Cardiac fibroblast (primary cell): ENCODE data around the gene NFE2L2.
"Not testable (repeated sequence)": the region's sequence is repeated elsewhere in the genome, so short reads cannot be mapped to it uniquely, and the experiment has no call there.

Experiments used
- DNase-seq, 2 donors: peaks; one replicate each; pipeline versions ENCODE4 v3.0.0 to v3.0.0-alpha.2; 2010; ENCODE audit warnings: low read depth in 2 of 2
- H3K4me3 ChIP-seq, 2 donors: replicated peaks in 1 of 2; 1 replicate in 1 of 2; 2 replicates in 1 of 2; pipeline ENCODE4 v1.5.1; 2011; ENCODE audit warnings: low read depth in 2 of 2, low read length in 2 of 2, mild to moderate bottlenecking in 2 of 2, moderate library complexity in 1 of 2
- TF ChIP-seq, protein P1 (sequence below): IDR thresholded peaks from one replicate; pipeline ENCODE4 v1.5.1; 2011; ENCODE audit warnings: low read depth, mild to moderate bottlenecking, low read length, inconsistent platforms

NFE2L2 gene

DNA sequence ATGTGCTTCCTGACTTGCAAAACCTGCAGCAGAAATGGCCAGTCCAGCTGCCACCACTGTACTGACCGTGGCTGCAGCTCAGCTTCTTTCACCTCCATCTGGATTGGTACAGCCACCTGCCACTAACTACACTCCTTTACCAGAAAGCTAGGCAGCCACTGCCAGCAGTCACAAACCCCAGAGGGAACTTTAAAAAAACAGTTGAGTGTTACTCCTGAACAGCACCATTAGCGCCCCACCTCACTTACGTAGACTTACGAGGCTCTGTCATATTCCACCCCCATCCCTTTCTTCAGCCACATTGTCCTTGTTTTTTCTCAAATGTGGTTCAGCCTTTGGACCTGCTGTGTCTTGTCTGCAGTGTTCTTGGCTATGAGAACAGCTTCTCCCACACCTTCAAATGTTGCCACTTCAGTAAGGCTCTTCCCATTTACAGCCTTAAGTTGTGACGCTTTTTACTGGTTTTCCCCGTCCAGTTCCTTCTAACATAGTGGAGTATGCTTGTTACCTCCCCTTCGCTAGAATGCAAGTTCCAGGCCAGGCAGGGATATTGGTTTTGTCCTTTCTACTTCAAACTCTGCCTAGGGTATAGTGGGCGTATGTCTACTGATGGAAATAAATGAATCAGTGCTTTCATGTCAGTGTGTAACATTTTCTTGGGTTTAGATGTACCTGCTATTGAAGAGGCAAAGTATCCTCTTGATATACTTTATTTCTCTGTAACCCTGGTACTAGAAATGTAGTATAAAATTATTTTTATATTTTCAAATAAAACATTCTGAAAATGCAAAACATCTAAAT, 34.9 kb downstream of the NFE2L2 start:
- no peak for DNase-seq
- TF ChIP-seq, protein P1, sequence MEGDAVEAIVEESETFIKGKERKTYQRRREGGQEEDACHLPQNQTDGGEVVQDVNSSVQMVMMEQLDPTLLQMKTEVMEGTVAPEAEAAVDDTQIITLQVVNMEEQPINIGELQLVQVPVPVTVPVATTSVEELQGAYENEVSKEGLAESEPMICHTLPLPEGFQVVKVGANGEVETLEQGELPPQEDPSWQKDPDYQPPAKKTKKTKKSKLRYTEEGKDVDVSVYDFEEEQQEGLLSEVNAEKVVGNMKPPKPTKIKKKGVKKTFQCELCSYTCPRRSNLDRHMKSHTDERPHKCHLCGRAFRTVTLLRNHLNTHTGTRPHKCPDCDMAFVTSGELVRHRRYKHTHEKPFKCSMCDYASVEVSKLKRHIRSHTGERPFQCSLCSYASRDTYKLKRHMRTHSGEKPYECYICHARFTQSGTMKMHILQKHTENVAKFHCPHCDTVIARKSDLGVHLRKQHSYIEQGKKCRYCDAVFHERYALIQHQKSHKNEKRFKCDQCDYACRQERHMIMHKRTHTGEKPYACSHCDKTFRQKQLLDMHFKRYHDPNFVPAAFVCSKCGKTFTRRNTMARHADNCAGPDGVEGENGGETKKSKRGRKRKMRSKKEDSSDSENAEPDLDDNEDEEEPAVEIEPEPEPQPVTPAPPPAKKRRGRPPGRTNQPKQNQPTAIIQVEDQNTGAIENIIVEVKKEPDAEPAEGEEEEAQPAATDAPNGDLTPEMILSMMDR: no peak
- no peak overlapping the region for H3K4me3 ChIP-seq

DNA sequence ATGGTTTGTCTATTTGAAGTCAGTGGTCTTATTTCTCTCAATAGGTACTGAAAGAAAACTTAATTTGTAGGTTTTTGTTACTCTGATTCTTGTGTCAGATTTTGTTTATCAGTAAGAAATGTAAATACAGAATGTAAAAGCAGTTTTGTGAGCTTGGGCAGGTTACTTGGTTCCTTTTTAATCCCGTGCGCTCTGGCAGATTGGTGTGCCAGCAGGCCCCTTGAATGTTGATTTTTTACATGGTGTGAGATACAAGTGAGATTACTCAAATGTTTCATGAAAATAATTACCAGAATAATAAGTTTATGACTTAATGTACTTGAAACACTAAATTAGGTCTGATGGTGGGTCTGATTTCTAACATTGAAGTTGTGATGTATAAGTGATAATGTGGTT, 38.6 kb downstream of the NFE2L2 start:
- H3K4me3 ChIP-seq: no peak overlapping the region
- TF ChIP-seq, protein P1: no peak

DNA sequence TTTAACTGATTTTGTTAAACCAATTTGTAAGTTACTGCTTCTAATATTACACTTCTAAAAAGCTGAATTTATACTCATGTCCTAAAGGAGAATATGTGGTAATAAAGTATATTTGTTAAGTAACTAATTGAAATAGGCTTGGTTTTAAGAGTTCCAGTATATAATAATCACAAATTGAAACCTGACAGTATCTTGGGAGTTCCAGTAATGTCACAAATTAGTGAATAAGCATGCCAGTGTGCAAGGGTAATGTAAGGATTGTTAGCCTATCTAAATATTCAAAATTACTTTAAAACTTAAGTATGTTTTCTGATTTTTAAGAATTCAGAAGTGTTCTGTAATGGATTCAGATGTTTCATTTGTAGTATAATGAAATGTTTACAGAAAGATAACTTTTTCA, 41.1 kb downstream of the NFE2L2 start:
- DNase-seq, H3K4me3 ChIP-seq: not testable (repeated sequence)

More for the DNA sequence above, 38.6 kb downstream of the NFE2L2 start:
- DNase-seq: no peak

DNA sequence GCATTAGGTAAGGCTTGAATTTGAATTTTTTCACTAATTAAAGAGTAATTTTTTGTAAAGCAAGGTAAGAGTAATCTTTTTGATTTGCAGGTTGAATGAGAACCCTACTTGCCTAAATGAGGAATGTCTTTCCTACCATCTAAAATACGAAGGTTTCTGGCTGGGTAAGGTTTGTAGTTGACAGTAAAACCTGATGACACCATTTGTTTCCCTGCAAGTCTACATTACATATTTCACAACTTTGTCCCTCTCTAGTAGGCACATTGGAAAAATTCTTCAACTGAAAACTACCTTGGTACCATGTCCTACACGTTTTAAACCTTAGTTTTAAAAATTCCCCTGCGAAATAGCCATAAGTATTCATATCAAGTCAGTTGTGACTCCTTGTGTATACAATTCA, 42.6 kb downstream of the NFE2L2 start:
- TF ChIP-seq, protein P1: no peak
- no peak for DNase-seq
- H3K4me3 ChIP-seq: no peak overlapping the region

DNA sequence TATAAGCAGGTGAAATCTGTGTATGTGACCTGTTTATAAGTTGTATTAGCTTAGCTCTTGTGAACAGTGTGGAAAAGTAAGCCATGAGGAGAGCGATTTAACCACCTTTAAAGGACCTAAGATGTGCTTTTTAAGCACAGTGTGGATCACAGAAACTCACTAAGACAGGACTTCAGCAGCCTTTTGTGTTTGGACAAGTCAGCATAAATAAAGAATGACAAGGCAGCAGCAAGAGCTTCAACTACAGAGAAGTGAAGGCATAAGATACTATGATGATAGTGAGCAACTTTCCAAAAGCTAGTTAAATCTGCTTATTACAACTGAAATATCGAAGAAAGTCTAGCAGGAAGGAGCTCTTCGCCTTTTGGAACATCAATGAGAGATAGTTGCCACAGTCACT, 43.0 kb downstream of the NFE2L2 start:
- no peak for DNase-seq
- no peak overlapping the region for H3K4me3 ChIP-seq
- TF ChIP-seq, protein P1: no peak

DNA sequence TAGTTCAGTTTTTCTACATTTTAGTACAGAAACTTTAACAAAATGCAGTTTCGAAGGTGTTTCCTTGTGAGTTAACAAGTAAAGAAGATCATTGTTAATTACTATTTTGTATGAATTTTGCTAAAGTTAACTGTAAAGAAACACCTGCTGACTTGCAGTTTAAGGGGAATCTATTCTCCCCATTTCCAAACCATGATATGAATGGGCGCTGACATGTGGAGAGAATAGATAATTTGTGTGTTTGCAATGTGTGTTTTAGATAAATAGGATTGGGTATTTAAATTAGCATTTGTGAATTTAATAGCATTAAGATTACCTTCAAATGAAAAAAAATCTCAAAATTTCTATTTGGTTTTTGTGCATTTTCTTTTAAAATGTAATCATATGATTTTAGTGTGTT, 44.7 kb downstream of the NFE2L2 start:
- DNase-seq, H3K4me3 ChIP-seq: not testable (repeated sequence)

DNA sequence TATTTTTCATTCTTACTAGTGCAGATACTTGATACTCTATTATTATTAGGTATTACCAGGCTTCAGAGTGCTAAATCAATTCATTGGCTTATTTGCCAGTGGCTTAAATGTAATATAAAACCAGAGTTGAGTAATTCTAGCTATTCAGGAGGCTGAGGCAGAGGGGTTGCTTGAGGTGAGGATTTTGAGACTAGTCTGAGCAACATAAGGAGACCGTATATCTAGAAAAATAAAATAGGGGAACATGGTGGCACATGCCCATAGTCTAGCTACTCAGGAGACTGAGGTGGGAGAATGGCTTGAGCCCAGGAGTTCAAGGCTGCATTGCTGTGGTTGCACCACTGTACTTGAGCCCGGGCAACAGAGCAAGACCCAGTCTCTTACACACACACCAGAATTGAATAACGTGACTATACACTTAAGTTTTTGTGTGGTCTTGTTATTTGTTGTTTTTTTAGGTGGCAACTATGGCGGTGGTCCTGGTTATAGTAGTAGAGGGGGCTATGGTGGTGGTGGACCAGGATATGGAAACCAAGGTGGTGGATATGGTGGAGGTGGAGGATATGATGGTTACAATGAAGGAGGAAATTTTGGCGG, 47.2 kb downstream of the NFE2L2 start:
- no peak overlapping the region for H3K4me3 ChIP-seq
- DNase-seq: no peak
- TF ChIP-seq, protein P1: no peak
